Kidney (tissue), 14 donors: ENCODE measurements around the gene NFKB1. TPM values are rescaled to one million over a fixed set of nuclear protein-coding genes. Genes with fewer than 3 reads are reported as not detected.
A peak's percentile ranks its signal among the peaks of the same experiment; 100 is the strongest.

Experiments
- DNase-seq, 5 donors: peaks; one replicate each; pipeline ENCODE4 v3.0.0-alpha.2; 2013 to 2020
- FAIRE-seq: peaks from 2 replicates; lab custom pipeline; 2012; peaks lifted over from hg19 to GRCh38; lab: Jason Lieb, UNC
- H3K27ac ChIP-seq, 2 donors: one replicate each; pipeline ENCODE4 v1.7.0; 2013; ENCODE audit warnings: low read depth in 2 of 2, low read length in 2 of 2, inconsistent platforms in 1 of 2
- H3K27me3 ChIP-seq: one replicate; pipeline ENCODE4 v1.7.1; 2013; ENCODE audit warnings: low read length, inconsistent platforms; ENCODE audit not compliant: control insufficient read depth, insufficient read depth
- H3K36me3 ChIP-seq, 3 donors: one replicate each; pipeline versions ENCODE4 v1.7.0 to v1.7.1; 2013; ENCODE audit warnings: low read length in 3 of 3, control low read depth in 1 of 3, inconsistent platforms in 1 of 3; ENCODE audit not compliant: insufficient read depth in 3 of 3, control insufficient read depth in 2 of 3
- H3K4me1 ChIP-seq, 3 donors: one replicate each; pipeline versions ENCODE4 v1.7.0 to v1.7.1; 2013; ENCODE audit warnings: low read length in 3 of 3, inconsistent platforms in 1 of 3, low read depth in 1 of 3; ENCODE audit not compliant: control insufficient read depth in 2 of 3, insufficient read depth in 2 of 3
- H3K4me3 ChIP-seq, 3 donors: one replicate each; pipeline versions ENCODE4 v1.7.0 to v1.8.1; 2013; ENCODE audit warnings: low read length in 3 of 3, control low read depth in 1 of 3, inconsistent platforms in 1 of 3
- H3K9ac ChIP-seq, 3 donors: one replicate each; pipeline versions ENCODE4 v1.7.0 to v1.7.1; 2013; ENCODE audit warnings: low read length in 3 of 3, control low read depth in 1 of 3, inconsistent platforms in 1 of 3
- H3K9me3 ChIP-seq, 3 donors: one replicate each; pipeline versions ENCODE4 v1.7.0 to v1.7.1; 2013; ENCODE audit warnings: low read length in 3 of 3, control low read depth in 1 of 3, inconsistent platforms in 1 of 3; ENCODE audit not compliant: control insufficient read depth in 2 of 3, insufficient read depth in 1 of 3
- intact Hi-C: fragments of 100-400 bp; cut with DNase I; formaldehyde crosslinking; loops from one replicate; pipeline ENCODE4 v1.11.1; 2022
- polyA plus RNA-seq: library from polyadenylated mRNA; stranded (reverse); fragments of 350-450 nt; fragmentation: Illumina TruSeq; extraction: RNeasy Lipid Tissue Mini Kit (QIAGEN cat#74804); gene quantifications from one replicate; pipeline ENCODE4 v1.2.3, GENCODE V29; 2014; ENCODE audit warnings: low read depth, low replicate concordance; ENCODE audit not compliant: insufficient read depth
- total RNA-seq: library from RNA; stranded (reverse); fragmentation: NEBNext Ultra II Directional; extraction: Animal tissue kit (Norgen Biotek cat#: 25700); gene quantifications from one replicate; pipeline ENCODE4 v1.2.1, GENCODE V29; 2021
- TF ChIP-seq, protein P1 (sequence below): IDR thresholded peaks from 3 replicates; pipeline ENCODE4 v1.5.1; 2012; ENCODE audit warnings: mild to moderate bottlenecking, moderate library complexity, borderline replicate concordance; ENCODE audit not compliant: insufficient read depth; ENCODE audit errors: extremely low read depth
- donor health status: control.
- donor health status: control.
- donor health status: control.
- donor health status: control.
- donor health status: control.
- donor health status: DM: yes; HTN: yes; CAD: no.
- donor health status: Normal renal cell carcinoma (clear cell type).

Gene NFKB1
- total and polyA plus RNA-seq, 2 donors from 2014 or later: 10.1 to 56.9 TPM

DNA sequence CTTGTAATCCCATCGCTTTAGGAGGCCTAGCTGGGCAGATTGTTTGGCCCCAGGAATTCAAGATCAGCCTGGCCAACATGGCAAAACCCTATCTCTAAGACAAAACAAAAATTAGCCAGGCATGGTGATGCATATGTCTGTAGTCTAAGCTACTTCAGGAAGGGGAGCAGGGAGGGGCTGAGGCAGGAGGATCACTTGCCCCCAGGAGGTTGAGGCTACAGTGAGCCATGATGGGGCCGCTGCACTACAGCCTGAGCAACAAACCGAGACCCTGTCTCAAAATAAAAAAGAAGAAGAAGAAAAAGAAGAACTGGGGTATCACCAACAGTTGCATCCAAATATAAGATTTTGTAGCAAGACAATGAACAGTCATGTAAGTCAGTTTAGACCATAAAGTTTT is 47.3 kb upstream of the NFKB1 start:
- Histone ChIP-seq H3K9me3 (no peaks in the 10 kb centered on the region), H3K36me3 (no peaks in the 10 kb centered on the region), H3K9ac (no peak overlapping the region), H3K27ac (no peak overlapping the region), H3K4me3 (no peak overlapping the region), H3K4me1 (no peaks in the 10 kb centered on the region), H3K27me3 (no peaks in the 10 kb centered on the region)
- intact Hi-C loops: no loop called here
- DNase-seq: no peak
- TF ChIP-seq, protein P1, sequence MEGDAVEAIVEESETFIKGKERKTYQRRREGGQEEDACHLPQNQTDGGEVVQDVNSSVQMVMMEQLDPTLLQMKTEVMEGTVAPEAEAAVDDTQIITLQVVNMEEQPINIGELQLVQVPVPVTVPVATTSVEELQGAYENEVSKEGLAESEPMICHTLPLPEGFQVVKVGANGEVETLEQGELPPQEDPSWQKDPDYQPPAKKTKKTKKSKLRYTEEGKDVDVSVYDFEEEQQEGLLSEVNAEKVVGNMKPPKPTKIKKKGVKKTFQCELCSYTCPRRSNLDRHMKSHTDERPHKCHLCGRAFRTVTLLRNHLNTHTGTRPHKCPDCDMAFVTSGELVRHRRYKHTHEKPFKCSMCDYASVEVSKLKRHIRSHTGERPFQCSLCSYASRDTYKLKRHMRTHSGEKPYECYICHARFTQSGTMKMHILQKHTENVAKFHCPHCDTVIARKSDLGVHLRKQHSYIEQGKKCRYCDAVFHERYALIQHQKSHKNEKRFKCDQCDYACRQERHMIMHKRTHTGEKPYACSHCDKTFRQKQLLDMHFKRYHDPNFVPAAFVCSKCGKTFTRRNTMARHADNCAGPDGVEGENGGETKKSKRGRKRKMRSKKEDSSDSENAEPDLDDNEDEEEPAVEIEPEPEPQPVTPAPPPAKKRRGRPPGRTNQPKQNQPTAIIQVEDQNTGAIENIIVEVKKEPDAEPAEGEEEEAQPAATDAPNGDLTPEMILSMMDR: no peak
- FAIRE-seq: no peak

DNA sequence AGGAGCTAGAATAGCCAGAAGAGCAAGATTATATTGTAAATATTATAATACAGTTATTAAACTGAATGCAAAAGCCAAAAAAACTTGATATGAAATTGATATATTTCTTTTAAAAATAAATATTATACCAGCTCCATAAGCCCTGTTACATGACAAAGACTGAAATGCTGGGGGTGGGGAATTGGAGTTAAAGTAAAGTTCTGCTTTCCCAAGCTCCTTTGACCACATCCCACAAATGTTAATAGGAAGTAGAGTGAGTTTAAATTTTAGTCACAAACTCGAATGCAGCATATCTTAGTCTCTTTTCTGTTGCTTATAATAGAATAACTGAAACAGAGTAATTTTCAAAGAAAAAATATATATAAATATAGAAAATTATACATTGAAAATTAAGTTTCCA is 46.9 kb upstream of the NFKB1 start:
- Histone ChIP-seq H3K4me1 (no peaks in the 10 kb centered on the region), H3K9me3 (no peaks in the 10 kb centered on the region), H3K36me3 (no peaks in the 10 kb centered on the region), H3K27ac (no peak overlapping the region), H3K4me3 (no peak overlapping the region), H3K9ac (no peak overlapping the region), H3K27me3 (no peaks in the 10 kb centered on the region)
- intact Hi-C loops: no loop called here
- TF ChIP-seq, protein P1: no peak
- FAIRE-seq (no peak), DNase-seq (no peak)

DNA sequence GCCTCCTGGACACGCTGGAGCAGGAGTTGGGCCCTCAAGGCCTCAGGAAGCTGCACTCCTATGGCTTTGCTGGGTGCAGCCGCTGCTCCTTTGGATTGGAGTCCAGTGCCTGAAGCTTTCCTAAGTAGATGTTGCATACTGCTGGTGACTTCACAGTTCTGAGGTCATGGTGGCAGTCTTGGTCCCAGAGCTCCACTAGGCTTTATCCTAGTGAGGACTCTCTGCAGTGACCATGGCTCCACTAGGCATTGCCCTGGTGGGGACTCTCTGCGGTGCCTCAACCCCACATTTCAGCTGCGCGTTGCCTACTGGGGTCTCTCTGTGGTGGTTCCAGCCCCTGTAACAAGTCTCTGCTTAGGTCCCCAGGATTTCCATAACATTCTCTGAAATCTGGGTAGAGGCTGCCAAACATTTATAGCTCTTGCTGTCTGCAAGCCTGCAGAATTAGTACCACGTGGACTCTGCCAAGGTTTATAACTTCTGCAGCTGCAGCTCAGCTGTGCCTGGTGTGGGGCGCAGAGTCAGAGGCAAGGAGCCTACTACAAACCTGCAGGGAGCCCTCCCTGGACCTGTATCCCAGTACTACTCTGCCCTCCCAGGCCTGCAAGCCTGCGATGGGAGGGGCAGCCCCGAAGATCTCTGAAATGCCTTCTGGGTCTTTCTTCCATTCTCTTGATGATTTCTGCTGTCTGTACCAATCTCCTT is 46.0 kb upstream of the NFKB1 start:
- FAIRE-seq (no peak), DNase-seq (peak in 1 of 5 donors; percentile 41)
- Histone ChIP-seq H3K36me3 (no peaks in the 10 kb centered on the region), H3K9ac (no peak overlapping the region), H3K27me3 (no peaks in the 10 kb centered on the region), H3K4me3 (no peak overlapping the region), H3K27ac (no peak overlapping the region), H3K9me3 (no peaks in the 10 kb centered on the region), H3K4me1 (no peaks in the 10 kb centered on the region)
- TF ChIP-seq, protein P1: no peak
- intact Hi-C loops: no loop called here
